Gastrocnemius medialis (tissue), 4 donors: ENCODE data around the gene KCNK4. TPM values are rescaled to one million over a fixed set of nuclear protein-coding genes. Genes with fewer than 3 reads are reported as not detected.
"Not testable (repeated sequence)": the region's sequence is repeated elsewhere in the genome, so short reads cannot be mapped to it uniquely, and the experiment has no call there.

Source experiments
- ATAC-seq, 2 donors: fragments of 150-250 bp; one replicate each; pipeline ENCODE4 v1.9.1; 2016
- DNase-seq, 2 donors: peaks; one replicate each; pipeline ENCODE4 v3.0.0-alpha.2; 2019
- H3K27ac ChIP-seq, 4 donors: fragments of 200-600 bp; sonication (generic); 1 replicate in 1 of 4; 2 replicates in 3 of 4; pipeline ENCODE4 v1.5.1; 2016 to 2018; ENCODE audit warnings: mild to moderate bottlenecking in 2 of 4, moderate library complexity in 1 of 4
- H3K27me3 ChIP-seq, 3 donors: fragments of 200-600 bp; sonication (generic) in 2 of 3; 1 replicate in 1 of 3; 2 replicates in 2 of 3; pipeline versions ENCODE4 v1.5.1 to v1.6.0; 2016 to 2019; ENCODE audit warnings: mild to moderate bottlenecking in 1 of 3, moderate library complexity in 1 of 3
- H3K36me3 ChIP-seq, 2 donors: fragments of 200-600 bp; sonication (generic) in 1 of 2; one replicate each; pipeline ENCODE4 v1.5.1; 2017 to 2018
- H3K4me1 ChIP-seq, 2 donors: fragments of 200-600 bp; sonication (generic) in 1 of 2; one replicate each; pipeline ENCODE4 v1.5.1; 2016 to 2017; ENCODE audit warnings: mild to moderate bottlenecking in 2 of 2
- H3K4me3 ChIP-seq, 4 donors: fragments of 200-600 bp; sonication (generic) in 3 of 4; 1 replicate in 1 of 4; 2 replicates in 3 of 4; pipeline ENCODE4 v1.5.1; 2016 to 2019; ENCODE audit warnings: mild to moderate bottlenecking in 2 of 4
- H3K9me3 ChIP-seq, 3 donors: fragments of 200-600 bp; sonication (generic) in 2 of 3; 1 replicate in 1 of 3; 2 replicates in 2 of 3; pipeline ENCODE4 v1.5.1; 2016 to 2019
- POLR2A ChIP-seq, 2 donors: fragments of 450-650 bp; IDR thresholded peaks; one replicate each; pipeline ENCODE4 v1.6.1; 2017; ENCODE audit warnings: antibody characterized with exemption in 2 of 2, mild to moderate bottlenecking in 2 of 2, moderate library complexity in 2 of 2
- in situ Hi-C, 4 donors: fragments of 200-750 bp; cut with MboI; loops; one replicate each; pipeline versions ENCODE4 v1.15.0 to v1.8.0; 2017; ENCODE audit warnings: low sequenced_read_pairs in 4 of 4
- intact Hi-C: fragments of 100-400 bp; cut with DNase I; formaldehyde crosslinking; loops from one replicate; pipeline ENCODE4 v1.15.1; 2023; ENCODE audit warnings: low total_unique reads
- total RNA-seq, 4 donors: library from RNA; depleted of rRNA; stranded (reverse); fragments of >200 nt; gene quantifications; one replicate each; pipeline versions ENCODE4 v1.1.0 to v1.2.3, GENCODE V29; 2016
- TF ChIP-seq, protein P1 (sequence below), 5 experiments: fragments of 450-650 bp in 3 of 5; fragments of 200-600 bp in 2 of 5; sonication (generic) in 2 of 5; IDR thresholded peaks in 4 of 5; conservative IDR thresholded peaks in 1 of 5; 1 replicate in 4 of 5; 2 replicates in 1 of 5; pipeline ENCODE4 v1.5.1; 2016 to 2019; ENCODE audit warnings: antibody characterized with exemption in 5 of 5, mild to moderate bottlenecking in 3 of 5, moderate library complexity in 3 of 5

The KCNK4 gene
- total RNA-seq, 4 donors from 2014 or later = not detected

DNA sequence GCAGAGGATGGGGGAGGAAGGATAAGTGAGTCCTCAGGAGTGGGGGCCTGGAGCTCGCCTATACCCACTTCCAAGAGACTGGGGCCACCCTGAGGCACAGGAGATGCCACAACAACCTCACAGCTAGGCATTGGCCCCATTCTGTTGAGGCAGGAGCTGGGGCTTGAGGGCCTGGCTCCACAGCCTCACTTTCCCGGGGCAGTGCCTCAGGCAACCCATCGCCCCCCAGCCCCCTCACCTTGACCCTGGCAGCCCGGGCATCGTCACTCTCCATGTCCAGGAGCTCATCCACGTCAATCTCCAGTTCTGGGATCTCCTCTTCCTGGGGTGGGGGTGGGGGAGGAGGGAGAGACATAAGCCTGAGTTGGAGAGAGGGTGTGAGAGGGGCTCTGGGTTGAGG is 46.1 kb upstream of the KCNK4 start:
- intact Hi-C loops = loop anchor here (1.0 to 10.0 kb wide), 2 partner anchors 19 to 630 kb away; partner anchors contain the start of genes EHD1, NUDT22 and TRPT1
- TF ChIP-seq POLR2A (IDR thresholded peaks at IDR 0.05) = no peak
- TF ChIP-seq, protein P1, sequence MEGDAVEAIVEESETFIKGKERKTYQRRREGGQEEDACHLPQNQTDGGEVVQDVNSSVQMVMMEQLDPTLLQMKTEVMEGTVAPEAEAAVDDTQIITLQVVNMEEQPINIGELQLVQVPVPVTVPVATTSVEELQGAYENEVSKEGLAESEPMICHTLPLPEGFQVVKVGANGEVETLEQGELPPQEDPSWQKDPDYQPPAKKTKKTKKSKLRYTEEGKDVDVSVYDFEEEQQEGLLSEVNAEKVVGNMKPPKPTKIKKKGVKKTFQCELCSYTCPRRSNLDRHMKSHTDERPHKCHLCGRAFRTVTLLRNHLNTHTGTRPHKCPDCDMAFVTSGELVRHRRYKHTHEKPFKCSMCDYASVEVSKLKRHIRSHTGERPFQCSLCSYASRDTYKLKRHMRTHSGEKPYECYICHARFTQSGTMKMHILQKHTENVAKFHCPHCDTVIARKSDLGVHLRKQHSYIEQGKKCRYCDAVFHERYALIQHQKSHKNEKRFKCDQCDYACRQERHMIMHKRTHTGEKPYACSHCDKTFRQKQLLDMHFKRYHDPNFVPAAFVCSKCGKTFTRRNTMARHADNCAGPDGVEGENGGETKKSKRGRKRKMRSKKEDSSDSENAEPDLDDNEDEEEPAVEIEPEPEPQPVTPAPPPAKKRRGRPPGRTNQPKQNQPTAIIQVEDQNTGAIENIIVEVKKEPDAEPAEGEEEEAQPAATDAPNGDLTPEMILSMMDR (IDR thresholded peaks at IDR 0.05 in 4 of 5, conservative IDR thresholded peaks at IDR 0.05 in 1 of 5) = no peak
- in situ Hi-C loops = no loop called here
- ATAC-seq (no peak), DNase-seq (no peak)
- Histone ChIP-seq H3K27ac (peak overlapping the region; percentile 92 to 100 (median 96)), H3K4me1 (peaks cover 36 to 45% of the 10 kb centered on the region in 2 donors), H3K36me3 (peaks cover 0 to 9% of the 10 kb centered on the region in 2 donors), H3K9me3 (no peaks in the 10 kb centered on the region), H3K27me3 (no peaks in the 10 kb centered on the region), H3K4me3 (peak overlapping the region; percentile 80 to 95 (median 94))

DNA sequence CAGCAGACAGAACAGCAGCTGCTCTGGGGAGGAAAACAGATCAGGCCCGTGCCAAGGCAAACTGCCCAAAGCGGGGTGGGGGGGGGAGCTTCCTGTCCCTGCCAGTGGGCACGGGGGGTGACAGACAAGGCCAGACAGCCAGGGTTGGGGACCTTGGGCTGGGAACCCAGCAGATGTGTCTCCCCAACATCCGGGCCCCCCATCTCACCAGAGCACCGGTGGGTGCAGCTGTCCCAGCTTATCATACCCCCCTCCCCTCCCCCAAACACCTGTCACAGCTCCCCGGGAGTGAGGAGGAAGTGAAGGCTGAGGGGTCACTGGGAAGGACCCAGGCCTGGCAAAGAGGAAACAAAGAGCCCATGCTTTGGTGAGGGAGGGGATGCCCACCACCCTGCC is 45.7 kb upstream of the KCNK4 start:
- ATAC-seq (peak; percentile 6 to 12), DNase-seq (peak; percentile 64 to 84)
- Histone ChIP-seq H3K27me3 (no peaks in the 10 kb centered on the region), H3K36me3 (peaks cover 0 to 9% of the 10 kb centered on the region in 2 donors), H3K4me1 (peaks cover 32 to 41% of the 10 kb centered on the region in 2 donors), H3K9me3 (no peaks in the 10 kb centered on the region), H3K4me3 (peak overlapping the region; percentile 80 to 95 (median 94)), H3K27ac (peak overlapping the region; percentile 92 to 100 (median 96))
- intact Hi-C loops (loop anchor here (1.0 to 10.0 kb wide), 2 partner anchors 19 to 629 kb away; partner anchors contain the start of genes EHD1, NUDT22 and TRPT1), in situ Hi-C loops (no loop called here)
- TF ChIP-seq, protein P1 (IDR thresholded peaks at IDR 0.05 in 4 of 5, conservative IDR thresholded peaks at IDR 0.05 in 1 of 5) = no peak
- no peak for TF ChIP-seq POLR2A (IDR thresholded peaks at IDR 0.05)

DNA sequence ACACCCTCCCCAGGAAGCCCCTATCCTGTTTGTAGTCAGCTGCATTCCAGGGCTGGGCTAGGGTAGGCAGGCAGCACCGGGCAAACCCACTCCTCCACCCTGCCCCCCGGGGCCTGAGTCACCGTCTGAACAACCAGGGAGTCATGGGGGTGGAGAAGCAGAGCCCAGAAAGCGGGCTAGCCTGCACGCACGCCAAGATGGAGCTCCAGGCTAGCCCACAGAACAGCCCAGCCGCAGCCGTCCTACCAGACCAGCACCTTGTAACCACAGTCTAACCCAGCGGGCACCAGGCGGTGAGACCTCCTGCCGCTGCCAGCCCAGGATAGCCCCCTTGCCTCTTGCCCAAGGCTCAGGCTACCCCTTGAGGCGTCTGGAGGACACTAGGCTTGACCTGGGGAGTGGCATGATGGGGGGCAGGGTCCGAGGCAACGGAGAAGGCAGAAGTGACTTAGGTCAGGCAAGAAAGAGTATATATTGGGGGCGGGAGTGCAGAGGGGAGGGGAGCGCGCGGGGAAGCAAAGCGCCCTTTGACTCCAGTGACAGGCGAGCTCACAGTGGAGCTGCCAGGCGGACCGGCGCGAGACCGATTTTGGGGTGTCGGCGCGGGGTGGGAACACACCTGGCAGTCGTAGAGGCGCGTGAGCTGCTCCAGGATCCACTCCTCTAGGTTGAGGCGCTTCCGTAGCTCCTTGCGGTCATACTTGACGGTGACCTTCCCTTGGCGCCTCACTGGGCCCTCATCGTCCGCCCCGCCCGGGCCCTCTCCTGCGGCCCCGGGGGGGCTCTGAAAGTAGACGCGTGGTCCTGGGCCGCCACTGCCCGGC is 45.1 kb upstream of the KCNK4 start:
- DNase-seq (peak; percentile 82 to 92), ATAC-seq (peak; percentile 18 to 31)
- intact Hi-C loops (loop anchor here (1.0 to 10.0 kb wide), 2 partner anchors 20 to 629 kb away; partner anchors contain the start of genes EHD1, NUDT22 and TRPT1), in situ Hi-C loops (no loop called here)
- H3K27ac ChIP-seq = peak overlapping the region; percentile 92 to 100 (median 96)
- peak overlapping the region; percentile 80 to 95 (median 94) for H3K4me3 ChIP-seq
- no peaks in the 10 kb centered on the region for H3K9me3 ChIP-seq
- no peaks in the 10 kb centered on the region for H3K27me3 ChIP-seq
- TF ChIP-seq, protein P1 (IDR thresholded peaks at IDR 0.05 in 4 of 5, conservative IDR thresholded peaks at IDR 0.05 in 1 of 5) = no peak
- peak; percentile 47 to 79 for TF ChIP-seq POLR2A (IDR thresholded peaks at IDR 0.05)
- peaks cover 0 to 9% of the 10 kb centered on the region in 2 donors for H3K36me3 ChIP-seq
- peaks cover 37 to 45% of the 10 kb centered on the region in 2 donors for H3K4me1 ChIP-seq

DNA sequence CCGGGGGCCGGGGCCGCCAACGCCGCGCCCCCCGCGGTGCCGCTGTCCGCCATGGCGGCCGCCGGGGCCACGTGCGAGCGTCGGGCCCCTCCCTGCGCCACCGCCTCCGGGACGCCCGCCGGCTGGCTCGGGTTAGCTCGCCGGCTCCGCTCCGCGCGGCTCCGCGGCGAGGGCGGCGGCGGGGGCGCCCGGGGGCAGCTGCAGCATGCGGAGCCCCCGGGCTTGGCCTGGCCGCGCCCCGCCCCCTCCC is 44.6 kb upstream of the KCNK4 start:
- Histone ChIP-seq H3K27ac (peak overlapping the region; percentile 92 to 100 (median 96)), H3K4me1 (peaks cover 37 to 46% of the 10 kb centered on the region in 2 donors), H3K4me3 (peak overlapping the region; percentile 80 to 98 (median 94))
- H3K27me3 ChIP-seq, H3K36me3 ChIP-seq, in situ Hi-C loops, DNase-seq, H3K9me3 ChIP-seq: not testable (repeated sequence)
- peak; percentile 13 to 27 for ATAC-seq
- intact Hi-C loops = loop anchor here (10.0 kb wide), 1 partner anchor 628 kb away; the partner anchor contains the start of gene EHD1
- TF ChIP-seq POLR2A (IDR thresholded peaks at IDR 0.05) = peak; percentile 3 to 67
